Gastrocnemius medialis (tissue), 4 donors: ENCODE data around the gene MYO1G.

Source experiments
- POLR2A ChIP-seq, 2 donors: fragments of 450-650 bp; IDR thresholded peaks; one replicate each; pipeline ENCODE4 v1.6.1; 2017; ENCODE audit warnings: antibody characterized with exemption in 2 of 2, mild to moderate bottlenecking in 2 of 2, moderate library complexity in 2 of 2
- TF ChIP-seq, protein P1 (sequence below), 5 experiments: fragments of 450-650 bp in 3 of 5; fragments of 200-600 bp in 2 of 5; sonication (generic) in 2 of 5; IDR thresholded peaks in 4 of 5; conservative IDR thresholded peaks in 1 of 5; 1 replicate in 4 of 5; 2 replicates in 1 of 5; pipeline ENCODE4 v1.5.1; 2016 to 2019; ENCODE audit warnings: antibody characterized with exemption in 5 of 5, mild to moderate bottlenecking in 3 of 5, moderate library complexity in 3 of 5

DNA sequence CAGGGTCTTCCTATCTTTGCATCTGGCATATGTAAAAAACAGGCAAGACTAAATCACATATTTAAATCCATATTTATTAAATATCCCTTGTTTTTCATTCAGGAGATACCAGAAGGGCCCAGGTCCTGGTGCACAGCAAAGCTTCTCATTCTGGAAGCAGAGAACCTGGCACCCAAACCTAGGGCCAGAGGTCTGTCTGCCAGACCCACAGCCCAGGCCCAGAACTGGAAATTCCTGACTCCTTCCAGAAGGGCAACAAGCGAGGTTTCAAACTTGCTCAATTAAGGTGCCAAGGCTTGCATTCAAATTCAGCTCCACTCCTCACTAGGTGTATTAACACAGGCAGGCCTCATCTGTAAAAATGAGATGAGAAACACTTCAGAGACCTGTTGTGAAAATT is 4.2 kb upstream of the MYO1G start:
- TF ChIP-seq, protein P1, sequence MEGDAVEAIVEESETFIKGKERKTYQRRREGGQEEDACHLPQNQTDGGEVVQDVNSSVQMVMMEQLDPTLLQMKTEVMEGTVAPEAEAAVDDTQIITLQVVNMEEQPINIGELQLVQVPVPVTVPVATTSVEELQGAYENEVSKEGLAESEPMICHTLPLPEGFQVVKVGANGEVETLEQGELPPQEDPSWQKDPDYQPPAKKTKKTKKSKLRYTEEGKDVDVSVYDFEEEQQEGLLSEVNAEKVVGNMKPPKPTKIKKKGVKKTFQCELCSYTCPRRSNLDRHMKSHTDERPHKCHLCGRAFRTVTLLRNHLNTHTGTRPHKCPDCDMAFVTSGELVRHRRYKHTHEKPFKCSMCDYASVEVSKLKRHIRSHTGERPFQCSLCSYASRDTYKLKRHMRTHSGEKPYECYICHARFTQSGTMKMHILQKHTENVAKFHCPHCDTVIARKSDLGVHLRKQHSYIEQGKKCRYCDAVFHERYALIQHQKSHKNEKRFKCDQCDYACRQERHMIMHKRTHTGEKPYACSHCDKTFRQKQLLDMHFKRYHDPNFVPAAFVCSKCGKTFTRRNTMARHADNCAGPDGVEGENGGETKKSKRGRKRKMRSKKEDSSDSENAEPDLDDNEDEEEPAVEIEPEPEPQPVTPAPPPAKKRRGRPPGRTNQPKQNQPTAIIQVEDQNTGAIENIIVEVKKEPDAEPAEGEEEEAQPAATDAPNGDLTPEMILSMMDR (IDR thresholded peaks at IDR 0.05 in 4 of 5, conservative IDR thresholded peaks at IDR 0.05 in 1 of 5), result no peak
- TF ChIP-seq POLR2A (IDR thresholded peaks at IDR 0.05), result no peak
